Skeletal muscle cell (primary cell): ENCODE data around the gene ENSA.
"Not testable (repeated sequence)": the region's sequence is repeated elsewhere in the genome, so short reads cannot be mapped to it uniquely, and the experiment has no call there.

ENCODE experiments used
- DNase-seq: peaks from one replicate; pipeline ENCODE4 v3.0.0-alpha.2; 2010; ENCODE audit warnings: low read depth
- H3K4me3 ChIP-seq: 2 replicates; pipeline ENCODE4 v1.5.1; 2011; ENCODE audit warnings: low read depth, mild to moderate bottlenecking, control low read depth, low read length, moderate library complexity

ENSA gene

DNA sequence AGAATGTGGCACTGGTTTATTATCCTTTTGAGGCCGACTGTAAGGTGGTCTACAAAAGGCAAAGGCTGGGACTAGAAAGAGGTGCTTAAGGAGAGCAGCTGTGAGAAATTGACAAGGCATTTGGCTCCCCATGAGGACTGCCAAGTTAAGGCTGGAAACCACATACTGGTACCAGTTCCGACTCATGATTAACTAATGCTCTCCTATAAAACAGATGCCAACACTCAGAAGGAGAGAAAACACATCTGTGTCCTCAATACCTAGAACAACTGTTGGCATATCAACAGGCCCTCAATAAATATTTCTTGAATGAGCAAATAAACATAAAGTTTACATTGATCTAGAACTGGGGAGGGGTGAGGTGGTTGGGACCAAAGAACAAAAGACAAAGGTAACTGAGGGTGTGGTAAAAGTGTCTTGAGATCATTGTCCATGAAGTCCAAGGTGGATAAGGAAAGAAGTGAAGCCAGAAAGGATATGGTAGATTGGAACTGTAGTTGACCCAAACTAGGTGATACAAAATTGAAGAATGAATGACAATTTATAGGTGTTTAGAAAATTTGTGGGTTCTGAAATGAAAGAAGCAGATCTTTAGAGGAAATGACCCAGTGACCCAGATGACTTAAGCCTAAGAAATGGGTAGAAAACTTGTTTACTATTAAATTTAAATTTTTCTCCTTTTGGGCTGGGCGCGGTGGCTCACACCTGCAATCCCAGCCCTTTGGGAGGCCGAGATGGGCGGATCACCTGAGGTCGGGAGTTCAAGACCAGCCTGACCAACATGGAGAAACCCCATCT lies 33.1 kb downstream of the ENSA start:
- H3K4me3 ChIP-seq = no peak overlapping the region
- no peak for DNase-seq

DNA sequence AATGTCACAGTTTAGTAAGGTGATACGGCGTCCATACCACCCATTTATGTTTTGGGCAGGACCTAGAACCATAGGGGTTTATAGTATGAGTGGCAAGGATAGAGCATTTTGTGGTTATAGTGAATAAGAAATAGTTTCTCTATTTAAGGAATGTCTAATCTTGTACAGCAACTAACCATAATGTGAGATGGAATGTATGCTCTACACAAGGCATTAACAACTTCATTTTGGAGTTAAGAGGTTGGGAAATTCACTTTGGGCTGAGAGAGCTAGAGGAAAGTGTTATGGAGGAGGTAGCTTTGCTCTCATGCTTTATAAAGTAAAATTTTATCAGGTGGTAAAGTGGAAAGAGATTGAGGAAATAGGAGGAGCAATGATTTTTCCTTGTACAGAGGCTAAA lies 47.0 kb downstream of the ENSA start:
- no peak for DNase-seq
- H3K4me3 ChIP-seq = no peak overlapping the region

- DNase-seq = not testable (repeated sequence)
These were observed 47.5 kb downstream of the ENSA start for GRCh38 chr1:150581962-150582361.

GRCh38 chr1:150581437-150581836 lies 48.0 kb downstream of the ENSA start:
- H3K4me3 ChIP-seq, DNase-seq: not testable (repeated sequence)

More at GRCh38 chr1:150581962-150582361, 47.5 kb downstream of the ENSA start:
- not testable (repeated sequence) for H3K4me3 ChIP-seq

GRCh38 chr1:150580966-150581365 lies 48.4 kb downstream of the ENSA start:
- DNase-seq, H3K4me3 ChIP-seq: not testable (repeated sequence)

DNA sequence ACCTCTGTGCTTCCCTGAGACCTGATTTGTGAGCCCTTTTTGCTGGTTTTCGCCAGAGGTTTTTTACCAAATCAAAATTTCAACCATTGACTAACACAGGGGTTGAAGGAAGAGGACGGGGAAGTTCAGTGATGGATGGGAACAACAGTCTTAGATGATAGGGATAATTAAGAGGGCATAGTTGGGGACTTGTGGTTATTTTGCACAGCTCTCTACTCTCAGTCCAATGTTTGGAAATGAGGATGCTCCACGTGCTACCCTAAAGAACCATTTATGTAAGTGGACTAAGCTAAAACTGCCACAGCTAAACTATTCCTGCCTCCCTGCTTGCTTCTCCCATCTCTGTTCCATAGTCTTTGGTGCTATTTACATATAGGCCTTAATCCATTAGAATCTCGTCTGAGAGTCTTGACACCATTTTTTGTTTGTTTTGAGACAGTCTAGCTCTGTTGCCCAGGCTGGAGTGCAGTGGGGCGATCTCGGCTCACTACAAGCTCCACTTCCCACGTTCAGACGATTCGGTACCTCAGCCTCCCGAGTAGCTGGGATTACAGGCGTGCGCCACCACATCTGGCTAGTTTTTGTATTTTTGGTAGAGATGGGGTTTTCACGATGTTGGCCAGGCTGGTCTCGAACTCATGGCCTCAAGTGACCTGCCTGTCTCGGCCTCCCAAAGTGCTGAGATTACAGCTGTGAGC lies 49.3 kb downstream of the ENSA start:
- H3K4me3 ChIP-seq = peak overlapping the region; percentile 46
- no peak for DNase-seq

GRCh38 chr1:150579110-150579944 lies 50.1 kb downstream of the ENSA start, which contains the start of gene MCL1:
Gene MCL1, minus strand, starts transcription at chr1:150579610. Its CDS starts 80 bp downstream, at chr1:150579530.
- H3K4me3 ChIP-seq = peak within 1 kb of the TSS; percentile 66
- DNase-seq = peak; percentile 88

- H3K4me3 ChIP-seq = peak overlapping the region; percentile 66
- peak; percentile 61 for DNase-seq
These were observed 50.9 kb downstream of the ENSA start for GRCh38 chr1:150578272-150579109.

DNA sequence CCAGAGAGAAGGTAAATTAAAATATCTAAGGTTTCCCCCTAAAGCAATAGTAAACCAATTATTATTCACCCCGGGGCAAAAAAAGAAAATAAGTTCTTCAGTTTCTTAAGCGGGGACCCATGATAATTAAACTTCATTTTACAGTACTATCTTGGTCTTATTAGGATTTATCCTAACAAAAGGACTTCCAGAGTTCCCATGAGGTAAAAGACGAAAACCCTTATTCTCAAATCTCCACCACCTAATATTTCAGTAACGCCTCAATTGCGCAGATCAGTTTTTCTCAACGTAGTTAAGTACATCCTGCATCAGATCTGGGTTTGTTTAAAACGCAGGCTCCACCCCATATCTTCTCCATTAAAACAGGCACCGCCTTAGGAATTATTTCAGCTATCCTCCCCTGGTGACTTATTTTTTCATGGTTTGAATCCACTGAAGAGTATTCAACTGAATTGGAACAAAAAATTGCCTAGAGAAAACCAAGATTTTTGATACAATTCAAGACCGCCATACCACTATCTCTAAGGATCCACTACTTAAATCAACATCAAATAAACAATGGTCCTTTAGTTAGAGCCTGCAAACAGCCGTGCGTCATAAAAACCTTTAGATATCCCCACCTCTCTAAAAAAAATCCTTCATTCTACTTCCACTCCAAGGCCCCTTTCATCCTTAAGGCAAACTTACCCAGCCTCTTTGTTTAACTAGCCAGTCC lies 51.7 kb downstream of the ENSA start:
- H3K4me3 ChIP-seq = peak overlapping the region; percentile 66
- no peak for DNase-seq

- H3K4me3 ChIP-seq = peak overlapping the region; percentile 66
- DNase-seq = no peak
These were observed 52.4 kb downstream of the ENSA start for GRCh38 chr1:150576794-150577556.

- H3K4me3 ChIP-seq = peak overlapping the region; percentile 66
- DNase-seq = no peak
These were observed 53.1 kb downstream of the ENSA start for GRCh38 chr1:150576367-150576711.

DNA sequence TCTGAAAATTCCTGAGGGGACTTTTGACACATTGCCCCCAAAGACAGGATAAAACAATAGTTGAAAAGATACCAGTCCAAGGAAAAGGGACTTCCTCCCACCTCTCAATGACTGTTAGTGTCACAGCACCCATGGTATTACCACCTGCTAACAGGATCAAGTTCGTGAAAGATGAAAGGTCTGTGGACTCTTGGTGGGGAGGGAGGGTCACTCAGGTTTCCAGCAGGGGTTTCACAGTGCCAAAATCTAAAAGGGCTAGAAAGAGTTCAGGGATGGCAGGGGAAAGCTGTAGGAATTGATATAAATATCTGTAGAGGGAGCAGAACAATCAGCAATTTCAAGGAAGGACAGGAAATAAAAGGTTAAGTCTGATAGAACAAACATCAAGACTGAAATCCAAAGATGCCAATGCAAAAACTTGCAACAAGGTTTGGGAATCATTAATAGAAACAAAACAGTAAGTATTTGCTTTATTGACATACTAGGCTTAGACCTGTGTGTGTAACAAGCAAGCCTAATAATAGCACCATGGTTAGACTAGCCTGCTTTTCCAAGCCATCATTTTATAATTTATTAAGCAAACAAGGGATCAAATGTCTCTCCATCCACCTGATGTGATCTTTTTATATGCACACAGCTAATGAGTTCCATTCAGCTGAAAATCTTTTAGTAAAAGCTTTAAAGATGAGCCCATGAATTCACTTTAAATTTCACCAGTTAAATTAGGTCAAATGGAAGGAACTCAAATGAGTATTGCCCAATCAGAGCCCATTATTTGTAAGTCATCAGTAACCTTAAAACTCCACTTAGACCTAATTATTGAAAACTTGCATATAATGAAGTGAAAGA lies 53.7 kb downstream of the ENSA start:
- H3K4me3 ChIP-seq = peak overlapping the region; percentile 66
- no peak for DNase-seq

DNA sequence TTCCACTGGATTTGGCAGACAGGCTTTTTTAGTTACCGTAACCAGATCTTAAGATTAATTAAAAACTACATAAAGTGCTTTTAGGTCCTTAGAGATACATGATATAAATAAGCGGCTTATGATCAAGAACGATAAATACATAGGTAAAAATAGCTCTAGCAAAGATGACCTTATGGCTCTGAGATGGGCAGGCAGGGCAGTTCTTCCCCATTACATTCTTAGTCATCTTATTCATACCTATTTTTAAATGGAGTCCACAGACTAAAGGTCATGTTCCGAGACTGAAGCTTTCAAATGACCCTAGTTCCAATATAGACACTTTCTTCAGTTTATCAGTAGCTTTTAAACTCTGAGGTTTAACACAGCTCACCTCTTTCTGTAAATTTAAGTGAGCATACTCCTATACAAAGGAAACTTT lies 54.3 kb downstream of the ENSA start:
- no peak for DNase-seq
- peak overlapping the region; percentile 66 for H3K4me3 ChIP-seq

- peak overlapping the region; percentile 66 for H3K4me3 ChIP-seq
- DNase-seq = no peak
These were observed 54.9 kb downstream of the ENSA start for GRCh38 chr1:150574260-150575071.

DNA sequence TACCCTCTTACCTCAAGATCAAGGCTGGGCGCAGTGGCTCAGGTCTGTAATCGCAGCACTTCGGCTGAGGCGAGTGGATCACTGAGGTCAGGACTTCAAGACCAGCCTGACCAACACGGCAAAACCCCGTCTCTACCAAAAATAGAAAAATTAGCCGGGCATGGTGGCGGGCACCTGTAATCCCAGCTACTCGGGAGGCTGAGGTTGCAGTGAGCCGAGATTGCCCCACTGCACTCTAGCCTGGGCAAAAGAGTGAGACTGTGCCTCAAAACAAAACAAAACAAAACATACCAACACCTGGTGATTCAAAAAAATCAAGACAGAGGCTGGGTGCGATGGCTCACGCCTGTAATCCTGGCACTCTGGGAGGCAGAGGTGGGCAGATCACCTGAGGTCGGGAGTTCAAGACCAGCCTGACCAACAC lies 55.8 kb downstream of the ENSA start:
- H3K4me3 ChIP-seq, DNase-seq: not testable (repeated sequence)
